HL-60/S4 treated with retinoic acid at 250 ng/mL for 4 days and 3 days (cell line): ENCODE measurements around the gene CHI3L1.

Experiments used
- in situ Hi-C: fragments of 300-500 bp; cut with MboI; formaldehyde crosslinking; loops from 2 replicates; pipeline ENCODE4 v1.7.0; 2022; ENCODE audit warnings: low sequenced_read_pairs

The CHI3L1 gene

DNA sequence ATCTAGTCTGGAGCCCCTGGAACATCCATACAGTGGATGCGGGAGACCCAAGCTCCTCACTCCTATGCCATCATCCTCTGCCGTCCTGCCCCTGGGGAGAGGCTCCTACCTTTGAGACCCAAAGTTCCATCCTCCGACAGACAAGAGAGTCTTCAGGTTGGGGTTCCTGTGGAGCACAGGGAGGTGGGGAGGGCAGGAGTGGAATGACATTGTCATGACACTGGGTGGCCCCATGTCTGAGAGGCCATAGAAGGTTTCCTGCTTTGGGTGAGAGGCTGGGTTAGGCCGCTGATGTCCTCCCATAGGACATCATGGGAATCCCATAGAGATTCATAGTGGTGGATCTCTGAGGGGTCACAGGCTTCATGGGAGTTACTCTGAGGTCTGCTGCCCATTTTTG lies 2.0 kb downstream of the CHI3L1 start:
- in situ Hi-C loops = no loop called here

DNA sequence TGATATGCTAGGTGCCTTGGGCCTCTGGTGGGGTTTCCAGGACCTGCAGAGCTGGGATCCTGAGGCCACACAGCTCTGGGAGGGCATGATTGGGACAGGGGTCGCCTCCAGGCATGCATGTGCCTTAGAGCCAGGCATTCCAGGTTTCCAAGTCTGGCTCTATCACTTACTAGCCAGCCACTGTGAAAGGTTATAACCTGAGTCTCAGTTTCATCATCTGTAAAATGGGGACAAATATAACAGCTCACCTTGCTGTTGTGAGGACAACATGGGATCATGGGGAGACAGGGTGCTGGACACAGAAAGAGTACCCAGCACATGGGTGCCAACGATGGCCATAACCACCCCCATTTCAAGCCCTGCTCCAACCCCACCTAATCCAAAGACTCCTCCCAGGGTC lies 2.7 kb downstream of the CHI3L1 start:
- in situ Hi-C loops = no loop called here

DNA sequence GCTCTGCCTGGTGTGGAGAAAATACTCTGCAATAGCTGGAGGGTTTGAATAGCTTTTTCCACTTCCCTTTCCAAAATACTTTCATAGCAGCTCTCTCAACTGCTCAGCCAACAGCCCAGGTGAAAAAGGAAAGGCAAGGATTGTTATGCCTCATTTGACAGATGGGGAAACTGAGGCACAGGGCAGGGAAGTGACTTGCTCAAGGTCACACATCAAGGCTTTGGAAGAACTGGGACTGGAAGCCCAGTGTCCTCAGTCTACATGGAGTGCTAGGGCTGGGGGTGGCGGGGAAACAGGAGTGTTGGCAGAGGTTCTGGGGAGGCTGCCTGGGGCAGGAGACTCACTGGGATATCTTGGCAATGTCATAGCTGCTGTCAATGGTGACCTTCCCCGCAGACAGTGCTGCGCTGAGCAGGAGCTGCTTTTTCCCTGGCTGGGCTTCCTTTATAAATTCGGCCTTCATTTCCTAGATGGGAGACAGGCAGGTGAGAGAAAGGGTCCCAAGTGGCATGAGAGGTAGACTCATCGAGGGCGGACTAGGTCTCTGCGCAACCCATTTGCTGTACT lies 4.0 kb downstream of the CHI3L1 start:
- in situ Hi-C loops = no loop called here

DNA sequence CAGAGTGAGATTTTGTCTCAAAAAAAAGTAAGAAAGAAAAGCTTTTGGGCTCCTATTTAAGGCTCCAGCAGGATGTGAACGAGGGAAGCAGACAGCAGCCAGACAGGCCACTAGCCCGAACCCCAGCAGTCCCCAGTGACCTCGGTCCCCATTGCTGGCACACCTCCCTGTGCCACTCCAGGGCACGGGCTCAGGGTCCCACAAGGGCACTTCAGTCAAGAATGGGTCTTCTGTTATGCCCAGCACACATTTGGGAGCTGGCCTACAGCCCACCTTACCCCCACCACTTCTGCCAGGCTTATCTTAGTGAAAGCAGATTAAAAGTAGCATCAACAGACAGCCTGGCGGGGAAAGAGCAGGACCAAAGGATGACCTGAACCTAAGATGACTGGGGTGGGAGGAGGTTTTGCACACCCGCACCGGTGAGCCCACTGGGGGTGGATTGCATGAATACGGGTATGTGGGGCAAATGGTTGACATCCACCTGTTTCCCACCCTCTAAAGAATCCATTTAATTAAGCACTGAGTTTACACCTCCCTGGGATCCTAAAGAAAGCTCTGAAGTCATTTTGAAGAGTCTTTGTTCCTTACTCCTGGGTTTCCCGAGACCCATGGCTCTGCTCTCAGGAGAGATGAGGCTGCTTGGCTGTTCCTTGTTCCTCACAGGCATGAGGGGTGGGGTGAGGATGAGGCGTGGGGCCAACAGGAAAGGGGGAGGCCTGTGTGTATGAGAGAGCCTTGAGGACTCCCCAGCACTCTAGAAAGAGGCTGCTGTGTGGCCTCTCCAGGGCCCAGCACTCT lies 4.7 kb downstream of the CHI3L1 start:
- in situ Hi-C loops = no loop called here

DNA sequence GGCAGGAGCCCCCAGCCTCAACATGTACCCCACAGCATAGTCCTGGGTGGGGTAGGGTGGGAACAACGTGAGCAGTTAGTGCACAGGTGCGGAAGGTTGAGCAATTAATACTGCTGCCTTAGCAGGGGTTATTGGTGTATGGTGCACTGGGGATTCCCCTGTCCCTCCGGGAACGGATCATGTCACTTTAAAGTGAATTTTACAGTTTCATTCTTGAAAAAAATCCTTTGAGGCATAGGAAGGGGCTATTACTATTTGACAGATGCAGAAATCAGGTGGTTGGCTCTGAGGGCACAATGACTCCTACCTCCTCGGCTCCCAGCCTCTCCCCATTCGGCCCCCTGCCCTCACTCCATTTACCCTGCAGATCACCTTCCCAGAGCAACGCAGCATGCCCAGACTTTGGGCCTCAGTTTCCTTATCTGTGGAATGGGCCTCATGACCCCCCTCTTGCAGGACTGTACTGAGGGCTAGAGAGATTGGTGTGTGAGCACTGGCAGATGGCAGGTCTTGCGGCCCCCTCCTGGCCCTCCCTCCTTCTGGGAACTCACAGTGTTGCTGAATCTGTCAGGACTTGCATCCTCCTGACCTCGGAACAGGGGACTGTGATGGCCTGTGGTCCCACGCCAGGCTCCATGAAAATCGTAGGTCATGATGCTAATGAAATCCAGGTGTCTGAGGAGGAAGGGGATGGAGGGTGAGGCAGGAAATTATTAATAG lies 5.7 kb downstream of the CHI3L1 start:
- in situ Hi-C loops = no loop called here

DNA sequence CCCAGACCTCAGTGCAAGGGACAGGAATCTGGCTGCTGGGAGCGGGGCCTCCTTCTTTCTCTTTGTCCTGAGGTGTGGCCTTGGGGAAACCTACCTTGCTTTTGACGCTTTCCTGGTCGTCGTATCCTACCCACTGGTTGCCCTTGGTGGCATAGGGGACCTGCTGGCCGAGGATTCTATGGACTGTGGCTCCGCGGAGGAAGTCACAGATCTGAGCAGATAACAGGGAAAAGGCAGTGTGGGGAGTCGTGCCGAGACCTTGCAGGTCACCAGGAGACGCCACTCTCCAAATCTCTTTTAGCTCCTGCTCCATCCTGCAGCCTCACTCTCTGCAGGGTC lies 6.9 kb downstream of the CHI3L1 start:
- in situ Hi-C loops = no loop called here

DNA sequence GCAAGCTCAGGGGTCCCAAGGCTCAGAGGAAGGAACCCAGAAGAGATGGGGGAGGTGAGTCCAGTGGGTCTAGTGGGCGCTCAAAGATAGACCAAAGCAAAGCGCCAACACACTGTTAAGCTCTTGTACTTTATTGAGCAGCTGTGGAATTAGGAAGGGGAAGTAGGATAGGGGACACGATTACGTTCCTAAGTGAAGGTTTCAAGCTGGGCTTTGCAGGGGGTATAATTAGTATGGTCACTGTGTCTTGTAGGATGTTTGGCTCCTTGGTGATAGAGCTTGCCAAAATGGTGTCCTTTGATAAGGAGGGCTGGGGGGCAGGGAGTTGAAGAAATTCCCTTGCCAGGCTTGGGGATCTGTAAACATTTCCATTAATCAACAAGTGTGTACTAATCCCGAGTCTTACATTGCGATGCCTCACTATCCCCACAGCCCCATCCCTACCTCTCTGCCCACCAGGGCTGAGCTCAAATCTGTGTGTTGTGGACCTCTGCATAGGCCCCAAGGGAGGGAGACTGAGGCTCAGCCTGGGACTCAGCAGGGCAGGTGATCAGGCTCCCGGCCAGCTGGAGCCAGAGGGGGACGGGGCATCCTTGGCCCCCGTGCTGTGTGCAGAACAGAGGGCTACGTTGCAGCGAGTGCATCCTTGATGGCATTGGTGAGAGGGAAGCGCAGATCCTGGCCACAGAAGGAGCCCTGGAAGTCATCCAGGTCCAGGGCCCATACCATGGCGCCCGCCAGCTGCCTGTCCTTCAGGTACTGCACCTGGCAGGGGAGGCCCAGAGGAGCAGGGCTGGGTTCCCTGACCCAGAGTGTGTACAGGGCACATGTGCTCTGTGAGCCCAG lies 7.5 kb downstream of the CHI3L1 start:
- in situ Hi-C loops = no loop called here

DNA sequence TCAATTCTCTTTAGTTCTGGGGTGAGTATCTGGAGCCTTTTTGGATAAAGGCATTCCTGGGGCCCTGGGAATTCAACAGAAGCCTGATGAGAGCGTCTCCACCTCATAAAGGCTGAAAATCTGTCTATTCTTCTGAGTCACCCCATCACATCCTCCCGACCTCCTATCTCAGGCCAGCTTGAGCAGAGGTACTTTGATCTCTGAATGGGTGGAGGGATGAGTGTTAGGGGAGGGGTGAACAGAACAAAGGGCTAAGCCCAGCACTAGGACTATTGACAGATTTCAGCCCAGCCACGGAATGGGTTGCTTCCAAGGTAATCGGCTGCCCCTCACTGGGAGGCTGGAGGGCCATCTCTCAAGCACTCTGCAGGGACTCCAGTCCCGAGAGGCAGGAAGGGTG lies 8.4 kb downstream of the CHI3L1 start:
- in situ Hi-C loops = no loop called here

DNA sequence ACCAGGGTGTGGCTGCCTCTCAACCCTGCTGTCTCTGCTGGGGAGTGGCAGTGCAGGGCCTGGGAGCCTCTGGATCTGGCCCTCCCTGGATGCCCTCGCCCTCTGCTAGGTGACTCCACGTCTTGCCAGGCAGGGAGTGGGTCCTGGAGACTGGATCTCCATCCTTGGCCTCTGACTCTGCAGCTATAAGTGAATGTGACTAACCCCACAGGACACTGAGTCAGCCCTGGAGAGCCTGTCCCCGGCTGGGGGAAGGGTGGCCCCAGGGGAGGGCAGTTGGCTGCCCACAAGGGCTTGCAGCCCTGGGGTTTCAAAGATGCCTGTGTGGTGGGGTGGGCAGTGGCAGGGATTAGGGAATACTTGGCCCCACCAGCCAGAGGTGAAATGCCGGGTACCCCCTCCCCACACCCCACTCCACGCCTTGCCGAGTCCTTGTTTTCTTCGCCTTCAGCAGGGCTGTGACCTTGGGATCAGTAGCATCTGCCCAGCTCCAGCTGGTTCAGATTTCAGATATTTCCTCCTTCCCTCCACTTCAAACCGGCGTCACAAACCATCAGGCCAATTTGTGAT lies 8.9 kb downstream of the CHI3L1 start:
- in situ Hi-C loops = no loop called here

DNA sequence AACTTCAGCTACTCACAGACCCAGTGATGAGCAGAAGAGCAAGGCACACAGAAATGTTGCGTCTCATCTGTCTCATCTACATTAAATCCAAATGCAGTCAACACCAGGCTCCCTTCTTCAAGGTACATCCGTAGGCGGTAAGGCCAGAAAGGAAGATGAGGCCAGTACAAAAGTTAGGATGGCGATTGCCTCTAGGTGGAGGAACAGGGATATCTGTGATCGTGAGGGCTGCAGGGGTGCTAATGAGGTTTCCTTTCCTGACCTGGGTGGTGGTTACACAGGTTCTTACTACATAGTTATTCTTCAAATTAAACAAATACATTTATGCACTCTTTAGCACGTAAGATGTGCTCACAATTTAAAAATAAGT lies 9.5 kb downstream of the CHI3L1 start:
- in situ Hi-C loops = no loop called here

DNA sequence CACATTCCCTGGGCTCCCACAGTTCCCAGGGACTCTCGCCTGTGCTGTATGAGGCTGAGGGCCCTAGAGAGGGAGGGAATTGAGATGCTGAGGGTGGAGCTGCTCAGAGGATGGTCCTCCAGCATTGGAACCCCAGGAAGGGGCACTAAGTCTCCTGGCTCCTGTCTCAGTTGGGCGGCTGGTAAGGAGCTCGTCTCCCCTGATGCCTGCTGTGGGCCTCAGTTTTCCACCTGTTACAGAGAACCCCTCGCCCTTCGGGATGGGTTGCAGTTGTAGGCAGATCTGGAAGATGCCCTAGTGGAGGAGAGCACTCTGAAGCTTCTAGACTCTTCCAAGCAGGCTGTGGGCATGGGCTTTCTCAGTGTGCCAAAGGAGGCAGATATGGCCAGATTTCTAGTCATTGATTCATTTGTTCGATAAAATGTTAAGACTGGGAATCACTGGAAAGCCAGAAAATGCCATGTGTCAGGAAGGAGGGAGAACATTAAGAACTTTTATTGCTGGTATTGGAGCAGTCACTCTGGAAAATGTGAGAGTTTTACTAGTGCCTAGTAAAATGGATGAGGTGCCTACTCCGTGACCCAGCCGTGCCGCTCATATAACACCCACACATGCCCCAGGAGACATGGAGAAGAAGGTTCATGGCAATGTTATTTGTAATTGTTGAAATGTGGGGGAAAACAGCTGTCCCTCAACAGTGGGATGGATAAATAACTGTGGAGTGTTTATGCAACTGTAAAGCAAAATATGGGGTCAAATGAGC lies 10.1 kb downstream of the CHI3L1 start:
- in situ Hi-C loops = no loop called here

DNA sequence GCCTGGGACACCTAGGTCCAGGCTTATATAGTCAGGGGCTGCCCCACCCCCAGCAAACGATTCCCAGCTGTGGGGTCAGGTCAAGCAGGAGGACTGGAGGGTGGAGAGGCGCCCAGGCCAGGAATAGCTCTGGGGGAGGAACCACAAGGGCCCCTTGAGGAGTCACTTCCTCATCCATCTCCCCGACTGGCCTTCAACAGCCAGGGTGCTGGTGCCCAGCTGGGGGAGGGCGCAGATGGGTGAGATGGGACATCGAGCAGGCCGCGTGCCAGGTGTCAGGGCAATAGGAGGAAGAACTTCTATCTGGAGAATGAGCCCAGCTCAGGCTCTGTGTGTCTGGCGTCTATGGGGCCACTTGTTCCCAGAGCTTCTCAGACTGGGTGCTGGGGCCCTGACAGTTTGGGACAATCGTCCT lies 10.7 kb downstream of the CHI3L1 start:
- in situ Hi-C loops = no loop called here

DNA sequence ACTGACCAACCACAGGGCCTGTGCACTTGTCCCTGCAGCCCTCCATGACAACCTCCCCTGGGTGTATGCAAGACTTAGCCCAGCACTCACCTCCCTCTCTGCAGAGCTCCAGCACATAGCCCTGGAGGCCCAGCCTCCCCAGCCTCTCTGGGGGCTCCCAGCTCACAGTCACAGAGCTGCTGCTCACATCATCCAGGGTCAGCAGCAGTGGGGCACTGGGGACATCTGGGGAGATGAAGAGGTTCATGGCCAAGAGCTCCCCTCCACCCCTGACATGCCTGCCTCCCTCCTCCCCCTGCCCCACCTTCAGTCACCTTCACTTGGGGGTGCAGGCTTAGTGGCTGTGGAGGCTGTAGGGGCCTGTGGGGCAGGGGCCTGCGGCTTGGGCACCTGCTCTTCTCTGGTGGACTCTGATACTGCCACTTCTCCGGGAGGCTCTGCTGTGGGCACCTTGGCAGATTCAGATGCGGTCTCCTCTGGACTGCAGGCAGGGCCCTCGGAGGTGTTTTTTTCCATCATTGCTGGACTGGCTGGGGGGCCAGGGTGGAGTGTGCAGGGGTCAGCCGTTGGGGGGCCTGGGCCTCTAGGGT lies 11.2 kb downstream of the CHI3L1 start, which contains the start of gene MYBPH:
Gene MYBPH, minus strand, starts transcription at position 590 of the 590 bp plus-strand sequence. Its CDS starts 71 bp downstream, at position 519.
- in situ Hi-C loops = no loop called here

DNA sequence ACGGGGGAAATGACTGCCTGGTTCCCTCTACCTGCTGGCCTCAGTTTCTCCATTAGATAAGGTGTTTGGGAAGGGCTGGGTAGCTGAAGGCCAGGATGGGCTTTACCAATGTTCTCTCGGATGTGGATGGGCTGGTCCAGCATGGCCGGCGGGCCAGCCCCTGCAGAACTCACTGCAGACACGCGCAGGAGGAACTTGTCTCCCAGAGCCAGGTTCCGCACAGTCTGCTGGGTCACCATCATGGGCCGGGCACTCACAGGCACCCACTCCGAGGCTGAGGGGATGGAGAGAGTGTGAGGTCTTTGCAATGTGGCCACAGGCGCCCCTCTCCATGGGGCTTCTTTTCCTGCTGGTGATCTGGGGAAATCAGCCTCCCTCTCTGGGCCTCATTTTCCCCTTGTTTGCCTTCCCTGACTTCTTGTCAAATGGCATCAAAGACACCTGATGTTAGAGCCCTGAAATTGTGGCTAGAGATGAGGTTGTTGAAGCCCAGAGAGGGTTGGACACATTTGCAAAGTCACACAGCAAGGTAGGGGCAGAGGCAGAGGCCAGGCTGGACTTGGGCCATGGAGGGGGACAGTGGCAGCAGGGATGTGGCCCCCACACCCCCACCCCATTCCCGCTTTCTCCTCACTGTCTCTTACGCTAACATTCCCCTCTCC lies 12.0 kb downstream of the CHI3L1 start:
- in situ Hi-C loops = no loop called here

DNA sequence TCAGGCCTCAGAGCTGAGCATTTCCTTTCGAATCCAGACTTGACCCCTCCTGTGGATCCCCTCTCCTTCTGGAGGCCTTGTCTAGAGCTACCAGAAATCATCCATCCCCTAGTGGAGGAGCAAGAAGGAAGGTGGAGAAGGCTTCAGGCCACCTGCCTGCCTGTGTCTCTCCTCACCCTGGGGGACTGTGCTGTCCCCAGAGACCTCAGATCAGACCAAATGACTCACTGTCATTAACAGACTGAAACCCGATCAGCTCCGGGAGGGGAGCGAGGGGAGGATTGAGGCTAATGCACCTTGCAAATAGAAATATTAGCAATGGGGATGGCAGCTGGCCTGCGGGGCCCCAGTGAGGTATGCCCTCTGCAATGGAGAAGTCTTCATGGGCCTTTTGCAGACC lies 12.9 kb downstream of the CHI3L1 start:
- in situ Hi-C loops = no loop called here

DNA sequence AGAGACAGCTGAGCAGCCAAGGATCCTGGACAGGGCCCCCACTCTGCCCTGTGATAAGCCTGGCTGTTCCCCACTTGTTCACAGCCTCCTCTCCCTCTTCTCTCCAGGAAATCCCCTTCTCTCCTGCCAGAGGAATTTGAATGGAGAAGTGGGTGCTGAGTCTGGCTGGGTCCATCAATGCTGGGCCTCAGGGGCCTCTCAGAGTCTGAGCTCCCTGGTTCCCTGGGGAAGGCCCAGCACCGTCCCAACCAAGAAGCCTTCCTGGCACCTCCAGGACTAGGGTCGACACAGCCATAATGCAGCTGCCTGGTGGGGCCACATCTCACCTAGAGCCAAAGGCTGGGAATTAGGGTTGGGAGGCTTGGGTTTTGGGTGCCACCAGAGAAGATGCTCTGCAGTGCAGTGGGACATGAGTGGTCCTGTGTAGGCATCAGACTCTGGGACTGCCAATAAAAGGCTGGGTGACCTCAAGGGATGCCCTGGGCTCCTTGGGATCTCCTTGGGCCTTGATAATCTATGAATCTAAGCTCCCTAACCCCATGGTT lies 13.4 kb downstream of the CHI3L1 start:
- in situ Hi-C loops = no loop called here

DNA sequence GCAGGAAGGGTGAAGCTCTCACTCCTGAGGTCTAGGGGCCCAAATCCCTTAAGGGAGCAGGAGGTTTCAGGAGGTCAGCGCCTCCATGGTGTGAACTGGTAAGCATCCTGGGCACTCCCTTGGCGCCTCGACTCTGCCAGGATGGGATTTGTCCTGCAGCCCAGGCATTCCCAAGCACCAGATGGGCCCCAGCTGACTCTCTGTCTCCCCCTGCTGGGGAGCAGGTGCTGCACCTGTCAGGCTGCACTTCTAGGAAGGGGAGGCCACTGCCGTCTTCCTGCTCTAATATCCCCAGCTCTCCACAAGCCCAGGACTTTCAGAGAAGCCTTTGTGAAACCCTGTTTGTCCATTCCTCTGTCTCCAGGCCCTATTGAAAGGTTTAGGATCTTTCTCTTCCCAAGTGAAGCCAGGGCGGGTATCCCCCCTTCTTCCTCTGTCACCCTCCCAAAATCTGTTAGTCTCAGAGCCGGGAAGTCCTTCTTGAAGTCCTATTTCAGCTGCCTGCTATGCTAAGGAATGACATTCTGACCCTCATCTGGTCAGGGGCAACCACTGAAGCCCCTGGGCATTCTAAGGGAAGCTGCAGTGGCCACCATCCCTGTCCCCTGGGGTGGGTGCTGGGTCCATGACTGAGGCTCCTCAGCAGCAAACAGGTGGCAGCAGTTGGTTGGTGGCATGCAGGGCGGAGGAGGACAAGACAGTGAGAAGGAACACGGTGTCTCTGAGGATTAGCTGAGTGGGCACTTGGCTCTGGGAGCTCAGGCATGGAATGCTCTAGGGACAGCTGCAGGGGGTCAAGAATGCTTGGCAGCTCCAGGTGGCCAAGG lies 14.1 kb downstream of the CHI3L1 start:
- in situ Hi-C loops = no loop called here
